Suppressor macrophage treated with lipopolysaccharide for 1 hour (primary cell): ENCODE measurements around the gene DLG2.

ENCODE experiments used
- DNase-seq, 3 donors: peaks; one replicate each; pipeline ENCODE4 v3.0.0-alpha.2; 2020 to 2022

The DLG2 gene

GRCh38 chr11:84969103-84969502, 658.0 kb downstream of the DLG2 start:
- no peak for DNase-seq

- DNase-seq = no peak
Measured at GRCh38 chr11:84965484-84965883, 661.7 kb downstream of the DLG2 start.

GRCh38 chr11:84963240-84963639, 663.9 kb downstream of the DLG2 start:
- no peak for DNase-seq

- no peak for DNase-seq
Measured at GRCh38 chr11:84962018-84962417, 665.1 kb downstream of the DLG2 start.

- no peak for DNase-seq
Measured at GRCh38 chr11:84958295-84958694, 668.8 kb downstream of the DLG2 start.

GRCh38 chr11:84950569-84951270, 676.4 kb downstream of the DLG2 start:
- DNase-seq = no peak

GRCh38 chr11:84947970-84948580, 679.1 kb downstream of the DLG2 start:
- no peak for DNase-seq

GRCh38 chr11:84947070-84947469, 680.1 kb downstream of the DLG2 start:
- DNase-seq = no peak

- no peak for DNase-seq
Measured at GRCh38 chr11:84930863-84931262, 696.3 kb downstream of the DLG2 start.

- no peak for DNase-seq
Measured at GRCh38 chr11:84929738-84930137, 697.4 kb downstream of the DLG2 start.

- no peak for DNase-seq
Measured at GRCh38 chr11:84924154-84924692, 702.9 kb downstream of the DLG2 start.

GRCh38 chr11:84923489-84923888, 703.7 kb downstream of the DLG2 start:
- no peak for DNase-seq

GRCh38 chr11:84922836-84923235, 704.3 kb downstream of the DLG2 start:
- DNase-seq = no peak

- DNase-seq = no peak
Measured at GRCh38 chr11:84922212-84922805, 704.8 kb downstream of the DLG2 start.

GRCh38 chr11:84914511-84914910, 712.6 kb downstream of the DLG2 start:
- DNase-seq = no peak

GRCh38 chr11:84909740-84910139, 717.4 kb downstream of the DLG2 start:
- no peak for DNase-seq

GRCh38 chr11:84906995-84907394, 720.1 kb downstream of the DLG2 start:
- DNase-seq = no peak

- DNase-seq = no peak
Measured at GRCh38 chr11:84905411-84905810, 721.7 kb downstream of the DLG2 start.

GRCh38 chr11:84902445-84902844, 724.7 kb downstream of the DLG2 start:
- DNase-seq = no peak

- no peak for DNase-seq
Measured at GRCh38 chr11:84901991-84902390, 725.2 kb downstream of the DLG2 start.

GRCh38 chr11:84899740-84900139, 727.4 kb downstream of the DLG2 start:
- no peak for DNase-seq

GRCh38 chr11:84899134-84899533, 728.0 kb downstream of the DLG2 start:
- no peak for DNase-seq

GRCh38 chr11:84894666-84895065, 732.5 kb downstream of the DLG2 start:
- no peak for DNase-seq

- DNase-seq = no peak
Measured at GRCh38 chr11:84890676-84891075, 736.5 kb downstream of the DLG2 start.
